CD4-positive, alpha-beta T cell (primary cell): ENCODE results near the gene PNKD. TPM values are rescaled to one million over a fixed set of nuclear protein-coding genes. Genes with fewer than 3 reads are reported as not detected.

Experiments
- ATAC-seq: fragments of 200-7000 bp; cut with Tn5 transposase; one replicate; pipeline ENCODE4 v1.10.0; 2022; ENCODE audit warnings: mild to moderate bottlenecking; ENCODE audit not compliant: poor library complexity
- CTCF ChIA-PET: fragments of 350-600 bp; sonication (Branson Sonifier 250); formaldehyde crosslinking; loops from one replicate; lab custom pipeline; 2021; ENCODE audit warnings: antibody characterized with exemption, inconsistent platforms; lab: Charles Lee
- POLR2A ChIA-PET: fragments of 350-600 bp; sonication (Branson Sonifier 250); formaldehyde crosslinking; loops from one replicate; lab custom pipeline; 2021; ENCODE audit warnings: antibody characterized with exemption, inconsistent platforms; lab: Charles Lee
- DNase-seq, 14 experiments: peaks; one replicate each; pipeline ENCODE4 v3.0.0-alpha.2; 2013 to 2020; ENCODE audit warnings: mixed read lengths in 2 of 14
- H3K27ac ChIP-seq, 2 donors: one replicate each; pipeline versions ENCODE4 v1.5.1 to v1.7.0; 2013; ENCODE audit warnings: low read length in 2 of 2, low read depth in 1 of 2, mild to moderate bottlenecking in 1 of 2
- H3K27me3 ChIP-seq, 2 experiments: 1 replicate in 1 of 2; 2 replicates in 1 of 2; pipeline versions ENCODE4 v1.6.1 to v1.7.0; 2013; ENCODE audit warnings: low read length in 2 of 2, control low read depth in 1 of 2, mild to moderate bottlenecking in 1 of 2, moderate library complexity in 1 of 2; ENCODE audit not compliant: insufficient read depth in 2 of 2, control insufficient read depth in 1 of 2
- H3K36me3 ChIP-seq: one replicate; pipeline ENCODE4 v1.6.1; 2013; ENCODE audit warnings: low read length, control low read depth; ENCODE audit not compliant: insufficient read depth
- H3K4me1 ChIP-seq: one replicate; pipeline ENCODE4 v1.6.1; 2013; ENCODE audit warnings: low read length, control low read depth; ENCODE audit not compliant: insufficient read depth
- H3K4me3 ChIP-seq: one replicate; pipeline ENCODE4 v1.5.1; 2013; ENCODE audit warnings: mild to moderate bottlenecking, low read length, moderate library complexity
- H3K9me3 ChIP-seq, 2 experiments: 1 replicate in 1 of 2; 2 replicates in 1 of 2; pipeline versions ENCODE4 v1.6.1 to v1.7.0; 2013; ENCODE audit warnings: low read length in 2 of 2, mild to moderate bottlenecking in 2 of 2, control low read depth in 1 of 2, moderate library complexity in 1 of 2; ENCODE audit not compliant: control insufficient read depth in 1 of 2, insufficient read depth in 1 of 2
- H3K27ac Mint-ChIP-seq: one replicate; pipeline ENCODE4 v1.8.0; 2020; ENCODE audit warnings: mixed read lengths
- H3K27me3 Mint-ChIP-seq: one replicate; pipeline ENCODE4 v1.8.0; 2021; ENCODE audit warnings: mixed read lengths
- H3K36me3 Mint-ChIP-seq: one replicate; pipeline ENCODE4 v1.8.0; 2021; ENCODE audit warnings: low read depth, mixed read lengths
- H3K4me1 Mint-ChIP-seq: one replicate; pipeline ENCODE4 v1.8.0; 2021; ENCODE audit warnings: low read depth, mixed read lengths
- H3K4me3 Mint-ChIP-seq: one replicate; pipeline ENCODE4 v1.8.0; 2020; ENCODE audit warnings: mild to moderate bottlenecking, mixed read lengths
- H3K9me3 Mint-ChIP-seq: one replicate; pipeline ENCODE4 v1.8.0; 2020; ENCODE audit warnings: mixed read lengths
- intact Hi-C, 2 experiments: fragments of 100-400 bp; cut with DNase I in 1 of 2; cut with micrococcal nuclease in 1 of 2; formaldehyde crosslinking; loops; one replicate each; pipeline versions ENCODE4 v1.15.1 to v1.9.0; 2023 to 2025; cut with DNase I, micrococcal nuclease
- total RNA-seq, 174 experiments: library from RNA in 2 of 174; stranded (reverse) in 2 of 174; gene quantifications; one replicate each; pipeline ENCODE4 v1.2.3 and lab custom pipeline; 2021 to 2026
- TF ChIP-seq, protein P1 (sequence below): fragments of 200-600 bp; IDR thresholded peaks from one replicate; pipeline ENCODE4 v1.8.0; 2022; ENCODE audit warnings: antibody characterized with exemption, mild to moderate bottlenecking

PNKD gene
- total RNA-seq, 2 experiments from 2014 or later = 9.2 to 10.6 TPM

GRCh38 chr2:218244665-218245064 lies 25.7 kb upstream of the PNKD start:
- Mint-ChIP-seq H3K36me3 (peaks cover 98% of the 10 kb centered on the region), H3K4me1 (peaks cover 24% of the 10 kb centered on the region), H3K4me3 (no peak overlapping the region), H3K9me3 (no peaks in the 10 kb centered on the region), H3K27me3 (no peaks in the 10 kb centered on the region), H3K27ac (peak overlapping the region; percentile 61)
- peaks cover 97% of the 10 kb centered on the region for H3K36me3 ChIP-seq
- ATAC-seq (no peak), DNase-seq (no peak)
- CTCF ChIA-PET = interaction anchor here (1.1 kb wide), 1 partner anchor 13 kb away, joined by 4 read pairs; no protein-coding TSS in a partner anchor
- peak overlapping the region in 1 of 2 donors; percentile 18 for H3K27ac ChIP-seq
- H3K4me3 ChIP-seq = no peak overlapping the region
- no peaks in the 10 kb centered on the region for H3K9me3 ChIP-seq
- TF ChIP-seq, protein P1, sequence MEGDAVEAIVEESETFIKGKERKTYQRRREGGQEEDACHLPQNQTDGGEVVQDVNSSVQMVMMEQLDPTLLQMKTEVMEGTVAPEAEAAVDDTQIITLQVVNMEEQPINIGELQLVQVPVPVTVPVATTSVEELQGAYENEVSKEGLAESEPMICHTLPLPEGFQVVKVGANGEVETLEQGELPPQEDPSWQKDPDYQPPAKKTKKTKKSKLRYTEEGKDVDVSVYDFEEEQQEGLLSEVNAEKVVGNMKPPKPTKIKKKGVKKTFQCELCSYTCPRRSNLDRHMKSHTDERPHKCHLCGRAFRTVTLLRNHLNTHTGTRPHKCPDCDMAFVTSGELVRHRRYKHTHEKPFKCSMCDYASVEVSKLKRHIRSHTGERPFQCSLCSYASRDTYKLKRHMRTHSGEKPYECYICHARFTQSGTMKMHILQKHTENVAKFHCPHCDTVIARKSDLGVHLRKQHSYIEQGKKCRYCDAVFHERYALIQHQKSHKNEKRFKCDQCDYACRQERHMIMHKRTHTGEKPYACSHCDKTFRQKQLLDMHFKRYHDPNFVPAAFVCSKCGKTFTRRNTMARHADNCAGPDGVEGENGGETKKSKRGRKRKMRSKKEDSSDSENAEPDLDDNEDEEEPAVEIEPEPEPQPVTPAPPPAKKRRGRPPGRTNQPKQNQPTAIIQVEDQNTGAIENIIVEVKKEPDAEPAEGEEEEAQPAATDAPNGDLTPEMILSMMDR = no peak
- H3K27me3 ChIP-seq = no peaks in the 10 kb centered on the region
- intact Hi-C loops = no loop called here
- POLR2A ChIA-PET = interaction anchor here (0.6 to 1.3 kb wide), 3 partner anchors 19 to 45 kb away, joined by 3 read pairs; no protein-coding TSS in a partner anchor
- H3K4me1 ChIP-seq = peaks cover 2% of the 10 kb centered on the region

DNA sequence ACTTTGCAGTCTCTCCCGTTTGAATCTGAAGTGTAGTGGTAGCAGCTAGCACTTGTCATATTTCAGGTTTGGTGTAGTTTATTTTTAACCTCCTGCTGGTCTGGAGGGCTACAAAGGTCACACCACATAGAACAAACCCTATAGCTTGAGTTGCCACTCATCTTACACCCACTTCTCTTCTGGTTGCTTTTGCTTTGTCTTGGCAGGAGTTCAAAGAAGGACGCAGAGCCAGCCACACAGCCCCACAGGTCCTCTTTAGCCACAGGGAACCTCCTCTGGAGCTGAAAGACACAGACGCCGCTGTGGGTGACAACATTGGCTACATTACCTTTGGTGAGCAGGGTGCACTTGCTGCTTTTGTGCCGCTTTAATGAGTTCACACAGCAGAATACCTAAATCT lies 25.1 kb upstream of the PNKD start:
- H3K9me3 ChIP-seq = no peaks in the 10 kb centered on the region
- H3K4me3 ChIP-seq = no peak overlapping the region
- TF ChIP-seq, protein P1 = no peak
- no peak for DNase-seq
- no peaks in the 10 kb centered on the region for H3K27me3 ChIP-seq
- CTCF ChIA-PET = no interaction called here
- Mint-ChIP-seq H3K36me3 (peaks cover 98% of the 10 kb centered on the region), H3K4me1 (peaks cover 24% of the 10 kb centered on the region), H3K4me3 (no peak overlapping the region), H3K27me3 (no peaks in the 10 kb centered on the region), H3K27ac (peak overlapping the region; percentile 61), H3K9me3 (no peaks in the 10 kb centered on the region)
- H3K36me3 ChIP-seq = peaks cover 98% of the 10 kb centered on the region
- intact Hi-C loops = no loop called here
- H3K27ac ChIP-seq = no peak overlapping the region
- peaks cover 2% of the 10 kb centered on the region for H3K4me1 ChIP-seq
- POLR2A ChIA-PET = interaction anchor here (0.6 to 1.3 kb wide), 3 partner anchors 20 to 44 kb away, joined by 3 read pairs; no protein-coding TSS in a partner anchor
- no peak for ATAC-seq

GRCh38 chr2:218249691-218250090 lies 20.6 kb upstream of the PNKD start:
- intact Hi-C loops = no loop called here
- H3K9me3 Mint-ChIP-seq = no peaks in the 10 kb centered on the region
- Histone ChIP-seq H3K36me3 (peaks cover 99% of the 10 kb centered on the region), H3K9me3 (no peaks in the 10 kb centered on the region), H3K4me1 (no peaks in the 10 kb centered on the region), H3K27ac (no peak overlapping the region), H3K4me3 (no peak overlapping the region), H3K27me3 (no peaks in the 10 kb centered on the region)
- H3K27me3 Mint-ChIP-seq = no peaks in the 10 kb centered on the region
- peaks cover 98% of the 10 kb centered on the region for H3K36me3 Mint-ChIP-seq
- H3K4me1 Mint-ChIP-seq = peaks cover 6% of the 10 kb centered on the region
- H3K27ac Mint-ChIP-seq = no peak overlapping the region
- ChIA-PET CTCF (no interaction called here), POLR2A (no interaction called here)
- no peak overlapping the region for H3K4me3 Mint-ChIP-seq
- DNase-seq = no peak
- ATAC-seq = no peak
- TF ChIP-seq, protein P1 = no peak
